IMR-90 (cell line): ENCODE measurements around the gene PEX6. TPM values are rescaled to one million over a fixed set of nuclear protein-coding genes. Genes with fewer than 3 reads are reported as not detected.

ENCODE experiments used
- ATAC-seq: fragments of 200-7000 bp; cut with Tn5 transposase; 2 replicates; pipeline ENCODE4 v1.9.1; 2020; ENCODE audit warnings: low read depth, mild to moderate bottlenecking, moderate library complexity
- BruUV-seq: library from RNA; stranded (reverse); fragments of 400-500 nt; replicated peaks from 2 replicates; lab custom pipeline; 2021; lab: Mats Ljungman, UMichigan
- CTCF ChIA-PET: fragments of 300-600 bp; formaldehyde crosslinking; extraction: SDS; loops from one replicate; lab custom pipeline; 2021; ENCODE audit warnings: antibody characterized with exemption; lab: Yijun Ruan, JAX
- POLR2A ChIA-PET: fragments of 300-600 bp; sonication (Branson Sonifier 250); formaldehyde crosslinking; loops from one replicate; lab custom pipeline; 2022; ENCODE audit warnings: antibody characterized with exemption; ENCODE audit not compliant: unreplicated experiment; lab: Charles Lee
- DNase-seq: peaks from one replicate; pipeline ENCODE4 v3.0.0; 2013
- H2AFZ ChIP-seq: replicated peaks from 2 replicates; pipeline ENCODE3; 2013; ENCODE audit warnings: low read length, mild to moderate bottlenecking; ENCODE audit not compliant: poor library complexity
- H2AK5ac ChIP-seq: 2 replicates; pipeline ENCODE4 v1.6.1; 2013; ENCODE audit warnings: low read depth, low read length, inconsistent platforms
- H2AK9ac ChIP-seq: replicated peaks from 2 replicates; pipeline ENCODE3; 2013; ENCODE audit warnings: mild to moderate bottlenecking, low read depth, low read length, moderate library complexity; ENCODE audit not compliant: poor library complexity
- H2BK120ac ChIP-seq: 2 replicates; pipeline ENCODE4 v1.6.1; 2013; ENCODE audit warnings: low read depth, low read length, inconsistent platforms
- H2BK15ac ChIP-seq: 3 replicates; pipeline ENCODE4 v1.6.1; 2013; ENCODE audit warnings: low read depth, low read length, inconsistent platforms
- H2BK20ac ChIP-seq: 2 replicates; pipeline ENCODE4 v1.6.1; 2013; ENCODE audit warnings: low read depth, mild to moderate bottlenecking, inconsistent platforms, low read length, moderate library complexity
- H2BK5ac ChIP-seq: 2 replicates; pipeline ENCODE4 v1.6.1; 2013; ENCODE audit warnings: mild to moderate bottlenecking, low read depth, low read length, inconsistent platforms; ENCODE audit not compliant: poor library complexity, severe bottlenecking
- H3K14ac ChIP-seq: replicated peaks from 2 replicates; pipeline ENCODE4 v1.6.1; 2013; ENCODE audit warnings: low read depth, low read length, inconsistent platforms
- H3K18ac ChIP-seq: 2 replicates; pipeline ENCODE4 v1.6.1; 2013; ENCODE audit warnings: low read depth, low read length, control low read depth
- H3K23ac ChIP-seq: 2 replicates; pipeline ENCODE4 v1.6.1; 2013; ENCODE audit warnings: low read depth, low read length, inconsistent platforms
- H3K27ac ChIP-seq: 2 replicates; pipeline ENCODE4 v1.5.1; 2013; ENCODE audit warnings: mild to moderate bottlenecking, control low read depth, low read length; ENCODE audit not compliant: insufficient read depth
- H3K27me3 ChIP-seq: 2 replicates; pipeline ENCODE4 v1.6.1; 2013; ENCODE audit warnings: low read length; ENCODE audit not compliant: control insufficient read depth, insufficient read depth
- H3K36me3 ChIP-seq: 2 replicates; pipeline ENCODE4 v1.6.1; 2013; ENCODE audit warnings: low read length, mixed read lengths; ENCODE audit not compliant: control insufficient read depth, insufficient read depth
- H3K4ac ChIP-seq: 2 replicates; pipeline ENCODE4 v1.6.1; 2013; ENCODE audit warnings: low read depth, low read length, inconsistent platforms
- H3K4me1 ChIP-seq: 2 replicates; pipeline ENCODE4 v1.6.1; 2013; ENCODE audit warnings: low read length, mixed read lengths; ENCODE audit not compliant: control insufficient read depth, insufficient read depth
- H3K4me2 ChIP-seq: 2 replicates; pipeline ENCODE4 v1.6.1; 2013; ENCODE audit warnings: low read depth, mild to moderate bottlenecking, control low read depth, low read length, moderate library complexity
- H3K4me3 ChIP-seq: 2 replicates; pipeline ENCODE4 v1.5.1; 2013; ENCODE audit warnings: low read depth, mild to moderate bottlenecking, control low read depth, low read length, moderate library complexity; ENCODE audit not compliant: insufficient read depth
- H3K56ac ChIP-seq: 2 replicates; pipeline ENCODE4 v1.6.1; 2013; ENCODE audit warnings: low read length, inconsistent platforms; ENCODE audit not compliant: insufficient read depth; ENCODE audit errors: extremely low read depth
- H3K79me1 ChIP-seq, 2 experiments: 2 replicates each; pipeline ENCODE4 v1.6.1; 2013; ENCODE audit warnings: low read length in 2 of 2, inconsistent platforms in 1 of 2, low read depth in 1 of 2
- H3K9ac ChIP-seq: 2 replicates; pipeline ENCODE4 v1.6.1; 2013; ENCODE audit warnings: low read depth, low read length, control low read depth
- H3K9me1 ChIP-seq: 2 replicates; pipeline ENCODE4 v1.6.1; 2013; ENCODE audit warnings: low read length, inconsistent platforms; ENCODE audit not compliant: insufficient read depth
- H3K9me3 ChIP-seq: 2 replicates; pipeline ENCODE4 v1.6.1; 2013; ENCODE audit warnings: low read length; ENCODE audit not compliant: control insufficient read depth, insufficient read depth
- H4K20me1 ChIP-seq: 2 replicates; pipeline ENCODE4 v1.6.1; 2013; ENCODE audit warnings: low read length, inconsistent platforms; ENCODE audit not compliant: insufficient read depth
- H4K5ac ChIP-seq: 2 replicates; pipeline ENCODE4 v1.6.1; 2013; ENCODE audit warnings: mild to moderate bottlenecking, low read depth, low read length, control low read depth
- H4K8ac ChIP-seq, 2 experiments: 2 replicates each; pipeline ENCODE4 v1.6.1; 2013; ENCODE audit warnings: low read depth in 2 of 2, low read length in 2 of 2, control low read depth in 1 of 2, inconsistent platforms in 1 of 2
- H4K91ac ChIP-seq: 2 replicates; pipeline ENCODE4 v1.6.1; 2013; ENCODE audit warnings: low read depth, low read length, inconsistent platforms; ENCODE audit not compliant: insufficient read depth
- SMC3 ChIP-seq: fragments of 150-350 bp; IDR thresholded peaks from 2 replicates; pipeline ENCODE4 v1.6.1; 2016; ENCODE audit warnings: low read depth, mild to moderate bottlenecking, antibody characterized with exemption, low read length, moderate library complexity
- WGBS, 2 experiments: methylation state at CpG; one replicate each; pipeline versions ENCODE4 v1.1.5 to v1.1.7; 2013; ENCODE audit warnings: missing lambda C conversion rate in 2 of 2; ENCODE audit not compliant: insufficient read length in 1 of 2; ENCODE audit errors: extremely low coverage in 2 of 2; 5-methylcytosine and 5-hydroxymethylcytosine counted together
- dilution Hi-C: fragments of 300-500 bp; cut with HindIII; formaldehyde crosslinking; loops from one replicate; pipeline ENCODE4 v1.14.3; 2018; ENCODE audit warnings: low sequenced_read_pairs; ENCODE audit not compliant: unreplicated experiment
- in situ Hi-C: fragments of 300-500 bp; cut with MboI; formaldehyde crosslinking; loops from 3 replicates; pipeline ENCODE4 v1.14.3; 2019; ENCODE audit warnings: low sequenced_read_pairs, inconsistent platforms, mixed read lengths
- intact Hi-C: fragments of 100-400 bp; cut with micrococcal nuclease; formaldehyde crosslinking; loops from 2 replicates; pipeline ENCODE4 v1.10.0; 2022
- polyA plus RNA-seq, 3 experiments: library from polyadenylated mRNA; depleted of rRNA; stranded (reverse); fragments of >200 nt; gene quantifications; 2 replicates each; pipeline ENCODE4 v1.2.3, GENCODE V29; 2012; ENCODE audit warnings: low replicate concordance in 1 of 3
- total RNA-seq: library from RNA; depleted of rRNA; stranded (reverse); fragments of >200 nt; gene quantifications from 2 replicates; pipeline ENCODE4 v1.2.3, GENCODE V29; 2012
- TF ChIP-seq, protein P1 (sequence below): conservative IDR thresholded peaks from 2 replicates; pipeline ENCODE4 v1.5.1; 2012; ENCODE audit warnings: mild to moderate bottlenecking, low read depth, low read length, improper control_type of control experiment

PEX6 gene
- total and polyA plus RNA-seq, 2 of the 4 experiments (the other 2 are of a cell fraction): 10.4 to 10.6 TPM

DNA sequence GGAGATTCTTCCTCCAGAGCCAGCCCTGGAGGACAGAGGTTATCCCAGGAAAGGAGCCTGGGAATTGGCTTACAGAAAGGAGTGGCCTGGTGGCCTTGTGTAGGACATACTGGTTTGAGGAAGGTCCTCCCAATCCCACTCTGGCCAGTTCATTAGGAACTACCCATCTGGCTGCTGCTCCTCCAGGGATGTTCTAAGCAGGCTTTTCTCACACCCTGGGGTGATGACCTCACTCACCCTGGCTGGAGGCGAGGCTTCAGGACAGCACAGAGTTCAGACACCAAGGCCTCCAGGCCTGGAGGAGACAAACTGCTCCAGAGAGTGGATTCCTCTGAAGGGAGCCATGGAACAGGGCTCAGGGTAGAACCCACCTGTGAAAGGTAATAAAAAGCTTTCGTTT is 9.6 kb downstream of the PEX6 start:
- ChIA-PET CTCF (no interaction called here), POLR2A (no interaction called here)
- H3K27me3 ChIP-seq: no peaks in the 10 kb centered on the region
- no peak overlapping the region for H4K91ac ChIP-seq
- no peak overlapping the region for H2BK15ac ChIP-seq
- no peak overlapping the region for H3K9ac ChIP-seq
- H2BK5ac ChIP-seq: no peak overlapping the region
- H3K27ac ChIP-seq: no peak overlapping the region
- H3K36me3 ChIP-seq: peaks cover 41% of the 10 kb centered on the region
- no peak overlapping the region for H2BK20ac ChIP-seq
- H3K23ac ChIP-seq: no peak overlapping the region
- BruUV-seq: no TSS peak
- intact Hi-C loops (no loop called here), in situ Hi-C loops (no loop called here), dilution Hi-C loops (no loop called here)
- peaks cover 29% of the 10 kb centered on the region for H3K9me1 ChIP-seq
- H3K14ac ChIP-seq: no peak overlapping the region
- TF ChIP-seq, protein P1, sequence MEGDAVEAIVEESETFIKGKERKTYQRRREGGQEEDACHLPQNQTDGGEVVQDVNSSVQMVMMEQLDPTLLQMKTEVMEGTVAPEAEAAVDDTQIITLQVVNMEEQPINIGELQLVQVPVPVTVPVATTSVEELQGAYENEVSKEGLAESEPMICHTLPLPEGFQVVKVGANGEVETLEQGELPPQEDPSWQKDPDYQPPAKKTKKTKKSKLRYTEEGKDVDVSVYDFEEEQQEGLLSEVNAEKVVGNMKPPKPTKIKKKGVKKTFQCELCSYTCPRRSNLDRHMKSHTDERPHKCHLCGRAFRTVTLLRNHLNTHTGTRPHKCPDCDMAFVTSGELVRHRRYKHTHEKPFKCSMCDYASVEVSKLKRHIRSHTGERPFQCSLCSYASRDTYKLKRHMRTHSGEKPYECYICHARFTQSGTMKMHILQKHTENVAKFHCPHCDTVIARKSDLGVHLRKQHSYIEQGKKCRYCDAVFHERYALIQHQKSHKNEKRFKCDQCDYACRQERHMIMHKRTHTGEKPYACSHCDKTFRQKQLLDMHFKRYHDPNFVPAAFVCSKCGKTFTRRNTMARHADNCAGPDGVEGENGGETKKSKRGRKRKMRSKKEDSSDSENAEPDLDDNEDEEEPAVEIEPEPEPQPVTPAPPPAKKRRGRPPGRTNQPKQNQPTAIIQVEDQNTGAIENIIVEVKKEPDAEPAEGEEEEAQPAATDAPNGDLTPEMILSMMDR: no peak
- TF ChIP-seq SMC3: no peak
- H3K4ac ChIP-seq: no peak overlapping the region
- DNase-seq (no peak), ATAC-seq (no peak)
- no peak overlapping the region for H2AK5ac ChIP-seq
- no CpG with 5 or more reads among the region's 2 CpGs for WGBS, 2 experiments
- no peak overlapping the region for H2AFZ ChIP-seq
- no peak overlapping the region for H4K5ac ChIP-seq
- no peak overlapping the region for H3K4me2 ChIP-seq
- no peak overlapping the region for H3K4me3 ChIP-seq
- no peak overlapping the region for H3K18ac ChIP-seq
- H3K9me3 ChIP-seq: no peaks in the 10 kb centered on the region
- no peak overlapping the region for H2AK9ac ChIP-seq
- H4K20me1 ChIP-seq: peaks cover 9% of the 10 kb centered on the region; the same call in 1 of the 2 replicates
- no peak overlapping the region for H2BK120ac ChIP-seq
- no peak overlapping the region for H4K8ac ChIP-seq
- H3K79me1 ChIP-seq: peaks cover 4 to 32% of the 10 kb centered on the region in 2 experiments; a peak in 3 of 4 replicates
- peaks cover 10% of the 10 kb centered on the region for H3K4me1 ChIP-seq
- H3K56ac ChIP-seq: no peak overlapping the region
